GM19099 (cell line): ENCODE results near the gene MIR17HG.
A peak's percentile ranks its signal among the peaks of the same experiment; 100 is the strongest.

Experiments used
- POLR2A ChIP-seq: IDR thresholded peaks from 3 replicates; pipeline ENCODE4 v1.6.1; 2011; ENCODE audit warnings: low read depth; ENCODE audit not compliant: insufficient read length; ENCODE audit errors: extremely low read depth

MIR17HG gene

GRCh38 chr13:91328726-91329125 lies 18.8 kb upstream of the MIR17HG start:
- no peak for TF ChIP-seq POLR2A

DNA sequence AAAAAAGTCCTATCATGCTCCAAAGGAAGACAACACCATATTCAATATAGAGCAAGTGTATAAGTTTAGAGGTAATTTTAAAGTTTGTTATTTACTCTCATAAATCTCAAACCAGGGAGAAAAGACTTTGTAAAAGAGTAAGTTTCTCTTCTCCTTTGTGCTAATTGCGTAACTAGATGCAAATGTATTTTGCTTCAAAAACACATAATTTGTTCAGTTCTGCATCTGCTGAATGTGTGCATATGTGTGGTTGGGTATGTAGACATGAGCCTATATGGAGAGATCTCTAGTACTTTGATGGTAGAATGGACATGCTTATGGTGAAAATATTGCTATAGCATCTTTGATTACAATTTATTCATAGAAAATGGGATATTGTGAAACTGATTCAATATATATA lies 17.8 kb upstream of the MIR17HG start:
- TF ChIP-seq POLR2A = no peak

DNA sequence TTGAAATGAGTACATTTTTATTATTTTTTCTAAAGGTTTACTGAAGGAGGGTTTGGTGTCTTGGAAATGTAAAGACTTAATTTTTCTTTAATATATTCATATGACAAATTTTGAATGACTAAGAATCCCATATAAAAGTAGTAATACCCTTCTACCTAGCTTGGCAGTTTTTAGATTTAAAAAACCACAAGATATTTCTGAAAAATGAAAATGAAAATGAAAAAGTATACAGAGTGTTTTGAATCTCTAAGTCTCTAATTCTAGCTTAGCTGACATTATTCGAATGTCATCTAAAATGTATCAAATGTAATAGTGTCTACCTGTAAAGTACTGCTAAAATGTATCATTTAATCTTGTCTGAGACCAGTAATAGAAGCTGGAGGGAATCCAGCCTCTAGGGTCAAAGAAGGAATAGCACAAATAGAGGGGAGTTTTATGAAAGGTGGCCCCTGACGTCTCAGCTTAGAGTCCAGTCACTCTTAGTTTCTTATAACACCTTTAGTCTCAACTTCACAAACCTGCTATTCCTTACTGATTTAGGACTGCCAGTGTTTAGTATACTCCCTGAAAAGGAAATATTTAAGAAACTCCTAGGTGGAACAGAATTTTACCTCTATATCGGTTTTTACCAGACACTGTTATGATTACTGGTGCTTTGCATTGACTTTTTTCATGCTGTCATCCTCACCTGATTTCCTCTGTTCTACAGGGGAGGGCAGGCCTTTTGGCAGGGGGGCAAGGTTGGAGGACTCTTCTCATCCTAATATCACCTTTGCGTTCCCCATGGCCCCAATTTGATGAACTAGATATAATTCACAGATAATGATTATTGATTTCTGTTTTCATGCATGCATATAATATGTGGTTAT lies 16.2 kb upstream of the MIR17HG start:
- TF ChIP-seq POLR2A = no peak

DNA sequence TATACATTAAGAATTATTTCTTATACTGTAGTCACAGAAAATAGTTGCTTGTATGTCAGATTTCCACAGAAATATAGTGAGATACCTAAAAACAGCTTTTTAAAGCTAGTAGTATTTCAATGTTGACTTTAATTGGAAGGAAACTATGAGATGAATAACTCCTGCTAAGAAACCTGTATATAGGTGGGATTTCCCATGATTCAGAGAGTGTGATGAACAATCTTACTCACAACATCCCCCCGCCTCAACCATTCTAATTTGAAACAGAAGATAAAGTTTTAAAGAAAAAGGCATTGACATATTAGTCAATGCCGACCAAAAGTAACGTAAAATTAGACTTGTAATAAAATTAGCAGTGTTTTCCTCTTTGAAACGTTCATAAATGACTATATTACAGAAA lies 1.4 kb upstream of the MIR17HG start:
- TF ChIP-seq POLR2A = no peak

DNA sequence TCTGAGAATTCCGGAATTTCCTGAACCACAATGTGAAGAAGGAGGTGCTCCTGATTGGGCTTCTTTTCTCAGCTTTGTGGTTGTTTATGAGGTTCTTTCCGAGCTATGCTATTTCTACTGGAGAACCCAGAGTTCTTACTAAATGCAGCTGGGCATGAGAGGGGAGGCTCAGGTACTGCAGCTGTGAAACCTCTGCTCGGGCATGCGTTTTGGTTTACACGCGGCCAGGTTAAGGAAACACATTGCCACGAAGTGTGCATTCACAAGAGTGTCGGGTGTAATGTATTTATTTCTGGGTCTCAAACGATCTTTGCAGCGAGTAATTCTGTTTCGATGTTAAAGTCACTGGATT lies 661 bp upstream of the MIR17HG start:
- no peak for TF ChIP-seq POLR2A

DNA sequence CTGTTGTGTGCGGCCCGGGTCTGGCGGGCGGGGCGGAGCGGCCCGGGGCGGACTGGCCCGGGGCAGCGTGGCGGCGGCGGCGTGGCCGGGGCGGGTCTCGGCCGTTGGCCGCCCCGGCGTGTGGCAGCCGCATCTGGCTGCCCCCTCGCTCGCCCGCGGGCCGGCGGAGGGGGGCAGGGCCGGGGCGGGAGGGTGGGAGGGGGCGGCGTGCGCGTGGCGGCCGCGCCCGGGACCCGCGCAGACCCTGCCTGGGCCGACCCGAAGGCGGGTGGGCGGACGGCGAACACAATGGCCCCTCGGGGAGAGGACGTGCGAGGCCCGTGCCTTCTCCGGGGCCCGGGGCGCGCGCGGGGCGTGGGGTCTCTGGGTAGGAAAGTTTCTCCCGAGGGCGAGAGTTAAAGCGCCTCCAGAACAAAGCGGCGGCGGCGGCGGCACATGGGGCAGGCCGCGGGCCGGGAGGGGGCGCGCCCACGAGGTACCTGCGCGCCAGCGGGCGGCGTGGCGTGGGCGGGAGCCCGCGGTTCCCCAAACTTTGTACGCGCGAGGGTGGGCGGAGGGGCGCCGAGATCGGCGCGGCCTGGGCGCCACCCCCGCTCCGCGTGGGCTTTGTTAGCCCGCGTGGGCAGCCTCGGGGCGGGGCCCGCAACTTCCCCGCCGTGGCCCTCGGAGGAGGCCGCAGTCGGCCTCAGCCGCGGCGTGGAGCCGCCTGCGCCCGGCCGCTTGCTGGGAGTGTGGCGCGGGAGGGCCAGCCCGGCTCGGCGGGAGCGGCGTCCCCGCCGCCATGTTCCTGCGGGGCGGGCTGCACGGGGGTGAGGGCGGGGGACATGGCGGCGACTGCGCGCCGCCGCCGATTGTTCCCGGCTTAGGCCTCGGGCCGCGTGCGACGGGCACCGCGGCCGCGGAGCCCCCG lies 764 bp downstream of the MIR17HG start:
- peak; percentile 66 for TF ChIP-seq POLR2A

DNA sequence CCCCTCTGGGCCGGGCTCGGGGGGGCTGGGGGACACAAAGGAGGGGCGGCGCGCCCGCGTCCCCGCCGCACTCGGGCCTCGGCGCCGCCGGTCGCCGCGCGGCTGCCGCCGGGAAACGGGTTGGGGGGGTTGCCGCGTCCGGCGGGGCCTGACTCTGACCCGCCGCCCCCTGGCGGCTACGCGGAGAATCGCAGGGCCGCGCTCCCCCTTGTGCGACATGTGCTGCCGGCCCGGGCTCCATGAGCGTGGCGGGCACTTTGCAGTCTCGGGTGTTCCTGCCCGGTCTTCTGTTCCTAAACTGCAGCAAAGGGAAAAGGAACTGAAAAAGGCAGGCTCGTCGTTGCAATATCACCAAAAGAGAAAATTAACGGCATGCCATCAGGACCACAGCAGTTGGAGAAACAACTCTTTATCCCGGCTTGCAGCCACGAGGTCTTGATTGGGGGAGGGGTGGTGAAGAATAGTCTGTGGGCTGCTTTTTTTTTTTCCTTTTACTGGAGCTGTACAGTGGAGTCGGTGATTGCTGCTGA lies 1.5 kb downstream of the MIR17HG start:
- peak; percentile 63 for TF ChIP-seq POLR2A

GRCh38 chr13:91349992-91350911 lies 2.8 kb downstream of the MIR17HG start:
- peak; percentile 20 for TF ChIP-seq POLR2A

DNA sequence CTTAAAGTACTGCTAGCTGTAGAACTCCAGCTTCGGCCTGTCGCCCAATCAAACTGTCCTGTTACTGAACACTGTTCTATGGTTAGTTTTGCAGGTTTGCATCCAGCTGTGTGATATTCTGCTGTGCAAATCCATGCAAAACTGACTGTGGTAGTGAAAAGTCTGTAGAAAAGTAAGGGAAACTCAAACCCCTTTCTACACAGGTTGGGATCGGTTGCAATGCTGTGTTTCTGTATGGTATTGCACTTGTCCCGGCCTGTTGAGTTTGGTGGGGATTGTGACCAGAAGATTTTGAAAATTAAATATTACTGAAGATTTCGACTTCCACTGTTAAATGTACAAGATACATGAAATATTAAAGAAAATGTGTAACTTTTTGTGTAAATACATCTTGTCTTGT lies 3.6 kb downstream of the MIR17HG start:
- no peak for TF ChIP-seq POLR2A

DNA sequence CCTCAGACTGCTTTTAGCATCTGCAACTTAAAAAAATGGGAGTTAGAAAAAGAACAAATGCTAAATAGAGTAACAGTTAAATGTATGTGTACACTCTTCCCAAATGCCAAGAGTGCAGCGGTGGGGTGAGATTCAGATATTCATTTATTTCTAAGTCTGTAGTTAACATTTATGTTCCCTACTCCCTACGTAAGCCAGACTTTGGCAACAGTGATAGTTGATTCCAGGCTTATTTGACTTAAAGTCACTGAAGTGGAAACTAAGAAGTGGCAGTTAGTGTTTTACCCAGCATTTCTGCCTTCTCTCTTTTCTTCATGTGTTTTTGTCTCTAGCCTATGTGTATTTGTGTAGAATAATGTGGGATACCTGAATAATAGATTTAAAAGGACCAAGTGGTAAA lies 4.5 kb downstream of the MIR17HG start:
- no peak for TF ChIP-seq POLR2A

DNA sequence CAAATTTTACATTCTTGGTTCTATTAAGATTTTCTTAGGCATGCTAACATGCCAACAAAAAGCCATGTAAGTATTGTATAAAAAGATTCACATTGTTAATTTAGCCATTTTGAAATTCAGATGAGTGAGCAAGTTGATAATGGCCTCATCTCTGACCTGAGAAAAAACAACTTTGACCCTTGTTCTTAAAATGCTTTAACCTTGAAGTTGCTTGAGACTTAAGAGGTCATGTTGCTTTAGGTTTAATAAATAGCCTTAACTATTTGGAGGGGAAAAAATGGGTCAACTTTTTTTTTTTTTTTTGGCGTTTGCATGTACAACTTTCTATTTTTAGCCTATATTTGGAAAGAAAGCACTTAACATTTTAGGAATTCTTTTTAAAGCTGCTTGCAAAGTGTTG lies 6.0 kb downstream of the MIR17HG start:
- no peak for TF ChIP-seq POLR2A

DNA sequence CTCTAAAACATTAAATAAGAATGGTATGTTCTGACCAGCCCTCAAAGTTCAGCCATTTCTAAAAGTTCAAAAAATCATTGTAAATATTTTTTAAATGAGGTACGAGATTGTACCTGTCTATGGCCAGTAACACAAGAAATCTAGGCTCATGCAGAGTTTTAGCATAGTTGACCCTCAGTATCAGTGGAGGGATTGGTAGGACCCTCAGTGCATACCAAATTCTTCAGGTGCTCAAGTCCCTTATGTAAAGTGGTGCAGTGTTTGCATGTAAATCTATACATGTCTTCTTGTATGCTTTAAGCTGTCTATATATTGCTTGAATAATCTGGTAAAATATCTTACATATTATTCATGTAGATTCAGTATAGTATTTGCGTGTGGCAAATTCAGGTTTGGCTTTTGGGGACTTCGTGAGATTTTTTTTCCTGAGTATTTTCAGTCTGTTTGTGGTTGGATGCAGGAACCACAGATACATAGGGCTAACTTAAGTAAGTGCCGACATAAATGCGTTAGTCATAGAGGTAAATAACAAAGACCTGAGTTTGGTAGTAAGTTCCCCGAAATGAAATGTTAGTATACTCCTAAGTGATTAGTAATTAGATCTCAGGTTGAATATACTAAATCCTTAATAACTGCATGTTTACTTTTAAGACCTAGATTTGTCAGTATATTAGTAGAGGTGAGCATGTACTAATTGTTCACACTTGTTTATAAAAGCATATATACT lies 7.8 kb downstream of the MIR17HG start:
- TF ChIP-seq POLR2A = peak; percentile 16

GRCh38 chr13:91355826-91356710 lies 8.6 kb downstream of the MIR17HG start:
- TF ChIP-seq POLR2A = peak; percentile 24
